ENCODE measurements around the gene OR10H4. TPM values are rescaled to one million over a fixed set of nuclear protein-coding genes. Genes with fewer than 3 reads are reported as not detected.

The OR10H4 gene
- total and polyA plus RNA-seq, 2 of the 13 experiments (the other 11 are each of a cell fraction or from before 2014, with no cell fraction given): not detected

GRCh38 chr19:15934332-15935078 is 14.3 kb upstream of the OR10H4 start, which contains the start of gene CYP4F11 (continued):
- TF ChIP-seq KIAA2018 (CRISPR knock-in tag; IDR thresholded peaks at IDR 0.05; ENCODE audit: borderline replicate concordance) (no peak), ZNF564 (CRISPR knock-in tag; IDR thresholded peaks at IDR 0.05) (no peak), NR2F1 (CRISPR knock-in tag; IDR thresholded peaks at IDR 0.05) (no peak), THAP9 (CRISPR knock-in tag; IDR thresholded peaks at IDR 0.05; ENCODE audit: borderline replicate concordance) (no peak; the same call in 1 of the 2 replicates), KLF13 (CRISPR knock-in tag; IDR thresholded peaks at IDR 0.05) (no peak), TARDBP (CRISPR knock-in tag; IDR thresholded peaks at IDR 0.05) (no peak), ZNF720 (CRISPR knock-in tag; IDR thresholded peaks at IDR 0.05) (no peak), DNMT1 (CRISPR knock-in tag; IDR thresholded peaks at IDR 0.05) (no peak)
- TF ChIP-seq, protein P1, sequence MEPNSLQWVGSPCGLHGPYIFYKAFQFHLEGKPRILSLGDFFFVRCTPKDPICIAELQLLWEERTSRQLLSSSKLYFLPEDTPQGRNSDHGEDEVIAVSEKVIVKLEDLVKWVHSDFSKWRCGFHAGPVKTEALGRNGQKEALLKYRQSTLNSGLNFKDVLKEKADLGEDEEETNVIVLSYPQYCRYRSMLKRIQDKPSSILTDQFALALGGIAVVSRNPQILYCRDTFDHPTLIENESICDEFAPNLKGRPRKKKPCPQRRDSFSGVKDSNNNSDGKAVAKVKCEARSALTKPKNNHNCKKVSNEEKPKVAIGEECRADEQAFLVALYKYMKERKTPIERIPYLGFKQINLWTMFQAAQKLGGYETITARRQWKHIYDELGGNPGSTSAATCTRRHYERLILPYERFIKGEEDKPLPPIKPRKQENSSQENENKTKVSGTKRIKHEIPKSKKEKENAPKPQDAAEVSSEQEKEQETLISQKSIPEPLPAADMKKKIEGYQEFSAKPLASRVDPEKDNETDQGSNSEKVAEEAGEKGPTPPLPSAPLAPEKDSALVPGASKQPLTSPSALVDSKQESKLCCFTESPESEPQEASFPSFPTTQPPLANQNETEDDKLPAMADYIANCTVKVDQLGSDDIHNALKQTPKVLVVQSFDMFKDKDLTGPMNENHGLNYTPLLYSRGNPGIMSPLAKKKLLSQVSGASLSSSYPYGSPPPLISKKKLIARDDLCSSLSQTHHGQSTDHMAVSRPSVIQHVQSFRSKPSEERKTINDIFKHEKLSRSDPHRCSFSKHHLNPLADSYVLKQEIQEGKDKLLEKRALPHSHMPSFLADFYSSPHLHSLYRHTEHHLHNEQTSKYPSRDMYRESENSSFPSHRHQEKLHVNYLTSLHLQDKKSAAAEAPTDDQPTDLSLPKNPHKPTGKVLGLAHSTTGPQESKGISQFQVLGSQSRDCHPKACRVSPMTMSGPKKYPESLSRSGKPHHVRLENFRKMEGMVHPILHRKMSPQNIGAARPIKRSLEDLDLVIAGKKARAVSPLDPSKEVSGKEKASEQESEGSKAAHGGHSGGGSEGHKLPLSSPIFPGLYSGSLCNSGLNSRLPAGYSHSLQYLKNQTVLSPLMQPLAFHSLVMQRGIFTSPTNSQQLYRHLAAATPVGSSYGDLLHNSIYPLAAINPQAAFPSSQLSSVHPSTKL (CRISPR knock-in tag; IDR thresholded peaks at IDR 0.05): peak; percentile 23; the same call in 1 of the 2 replicates
- TF ChIP-seq, protein P2, sequence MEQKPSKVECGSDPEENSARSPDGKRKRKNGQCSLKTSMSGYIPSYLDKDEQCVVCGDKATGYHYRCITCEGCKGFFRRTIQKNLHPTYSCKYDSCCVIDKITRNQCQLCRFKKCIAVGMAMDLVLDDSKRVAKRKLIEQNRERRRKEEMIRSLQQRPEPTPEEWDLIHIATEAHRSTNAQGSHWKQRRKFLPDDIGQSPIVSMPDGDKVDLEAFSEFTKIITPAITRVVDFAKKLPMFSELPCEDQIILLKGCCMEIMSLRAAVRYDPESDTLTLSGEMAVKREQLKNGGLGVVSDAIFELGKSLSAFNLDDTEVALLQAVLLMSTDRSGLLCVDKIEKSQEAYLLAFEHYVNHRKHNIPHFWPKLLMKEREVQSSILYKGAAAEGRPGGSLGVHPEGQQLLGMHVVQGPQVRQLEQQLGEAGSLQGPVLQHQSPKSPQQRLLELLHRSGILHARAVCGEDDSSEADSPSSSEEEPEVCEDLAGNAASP (CRISPR knock-in tag; IDR thresholded peaks at IDR 0.05; ENCODE audit: borderline replicate concordance): peak; percentile 45; the same call in 1 of the 2 replicates

Measured in HepG2 (cell line).